Brain microvascular endothelial cell (primary cell): ENCODE measurements around the gene COL9A3.

ENCODE experiments used
- DNase-seq: peaks from one replicate; pipeline ENCODE4 v3.0.0-alpha.2; 2020
- H3K27ac ChIP-seq: fragments of 250-450 bp; sonication (Bioruptor Pico); 2 replicates; pipeline ENCODE4 v1.5.1; 2020; ENCODE audit warnings: mild to moderate bottlenecking, moderate library complexity
- H3K27me3 ChIP-seq: fragments of 250-450 bp; sonication (Bioruptor Pico); replicated peaks from 2 replicates; pipeline ENCODE4 v1.5.1; 2020; ENCODE audit warnings: mild to moderate bottlenecking
- H3K36me3 ChIP-seq: fragments of 250-450 bp; sonication (Bioruptor Pico); replicated peaks from 2 replicates; pipeline ENCODE4 v1.5.1; 2020; ENCODE audit warnings: mild to moderate bottlenecking
- H3K4me3 ChIP-seq: 2 replicates; pipeline ENCODE4 v1.5.1; 2011; ENCODE audit warnings: low read depth, mild to moderate bottlenecking, control low read depth, low read length, moderate library complexity
- CTCF ChIP-seq: IDR thresholded peaks from 2 replicates; pipeline ENCODE4 v1.5.1; 2011; ENCODE audit warnings: low read depth, mild to moderate bottlenecking, moderate library complexity, low read length, control low read depth, inconsistent platforms; ENCODE audit errors: missing control alignments
- in situ Hi-C: cut with HindIII; loops from 2 replicates; pipeline ENCODE4 v1.10.0; 2017; ENCODE audit warnings: low sequenced_read_pairs, low pct_ligation_motif_present

The COL9A3 gene

DNA sequence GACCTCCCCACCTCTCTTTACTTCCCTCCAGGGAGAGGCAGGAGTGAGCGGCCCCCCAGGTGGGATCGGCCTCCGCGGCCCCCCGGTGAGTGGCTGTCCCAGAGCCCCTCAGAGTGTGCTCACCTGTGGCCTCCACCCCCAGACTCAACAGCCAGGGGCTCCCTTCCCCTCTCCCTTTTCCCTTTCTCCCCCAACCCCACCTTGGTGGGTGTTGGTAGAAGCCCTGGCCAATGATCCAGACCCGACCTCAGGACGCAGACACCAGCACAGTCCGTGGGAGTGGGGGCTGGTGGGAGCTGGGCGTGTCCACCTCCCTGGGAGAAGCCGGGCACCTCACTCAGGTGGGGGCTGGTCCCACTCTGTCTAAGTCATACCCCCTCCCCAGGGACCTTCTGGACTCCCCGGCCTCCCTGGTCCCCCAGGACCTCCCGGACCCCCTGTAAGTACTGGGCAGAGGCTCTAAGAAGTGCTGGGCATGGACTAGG lies 4.9 kb downstream of the COL9A3 start:
- Histone ChIP-seq H3K27ac (no peak overlapping the region), H3K4me3 (no peak overlapping the region), H3K27me3 (peaks cover 9% of the 10 kb centered on the region), H3K36me3 (no peaks in the 10 kb centered on the region)
- no peak for TF ChIP-seq CTCF
- in situ Hi-C loops, result no loop called here
- no peak for DNase-seq

DNA sequence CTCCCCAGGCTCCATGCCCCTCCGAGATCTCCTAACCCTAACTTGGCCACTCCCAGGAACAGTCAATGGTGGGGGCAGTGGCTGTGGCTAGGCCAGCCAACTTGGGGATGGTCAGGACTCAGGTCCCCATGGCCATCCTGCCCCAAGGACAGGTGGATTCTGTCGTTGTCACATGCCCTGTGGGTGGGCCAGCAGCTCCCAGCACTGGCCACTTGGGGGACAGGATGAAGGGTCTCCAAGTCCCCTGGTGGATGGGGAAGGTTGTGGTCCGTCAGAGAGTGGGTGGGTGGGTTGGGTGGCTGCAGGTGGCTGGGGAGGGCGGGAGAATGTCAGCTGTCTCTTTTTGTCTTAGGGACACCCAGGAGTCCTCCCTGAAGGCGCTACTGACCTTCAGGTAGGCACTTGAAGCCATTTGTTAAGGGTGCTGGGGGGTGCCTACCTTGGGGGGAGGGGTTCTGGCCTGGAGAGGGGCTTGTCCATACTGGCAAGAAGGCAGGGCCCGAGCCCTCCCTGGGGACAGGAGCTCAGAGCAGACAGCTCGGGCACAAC lies 5.5 kb downstream of the COL9A3 start:
- TF ChIP-seq CTCF, result no peak
- in situ Hi-C loops, result no loop called here
- Histone ChIP-seq H3K27ac (no peak overlapping the region), H3K36me3 (no peaks in the 10 kb centered on the region), H3K27me3 (peaks cover 5% of the 10 kb centered on the region), H3K4me3 (no peak overlapping the region)
- DNase-seq, result no peak

- in situ Hi-C loops, result no loop called here
- DNase-seq, result no peak
- Histone ChIP-seq H3K27ac (no peak overlapping the region), H3K27me3 (no peaks in the 10 kb centered on the region), H3K4me3 (no peak overlapping the region), H3K36me3 (no peaks in the 10 kb centered on the region)
- peak; percentile 52 for TF ChIP-seq CTCF
Measured at GRCh38 chr20:62822788-62823651, 6.2 kb downstream of the COL9A3 start.

- Histone ChIP-seq H3K27me3 (no peaks in the 10 kb centered on the region), H3K4me3 (no peak overlapping the region), H3K27ac (no peak overlapping the region), H3K36me3 (no peaks in the 10 kb centered on the region)
- TF ChIP-seq CTCF, result no peak
- DNase-seq, result no peak
- in situ Hi-C loops, result no loop called here
Measured at GRCh38 chr20:62823688-62824475, 7.0 kb downstream of the COL9A3 start.

DNA sequence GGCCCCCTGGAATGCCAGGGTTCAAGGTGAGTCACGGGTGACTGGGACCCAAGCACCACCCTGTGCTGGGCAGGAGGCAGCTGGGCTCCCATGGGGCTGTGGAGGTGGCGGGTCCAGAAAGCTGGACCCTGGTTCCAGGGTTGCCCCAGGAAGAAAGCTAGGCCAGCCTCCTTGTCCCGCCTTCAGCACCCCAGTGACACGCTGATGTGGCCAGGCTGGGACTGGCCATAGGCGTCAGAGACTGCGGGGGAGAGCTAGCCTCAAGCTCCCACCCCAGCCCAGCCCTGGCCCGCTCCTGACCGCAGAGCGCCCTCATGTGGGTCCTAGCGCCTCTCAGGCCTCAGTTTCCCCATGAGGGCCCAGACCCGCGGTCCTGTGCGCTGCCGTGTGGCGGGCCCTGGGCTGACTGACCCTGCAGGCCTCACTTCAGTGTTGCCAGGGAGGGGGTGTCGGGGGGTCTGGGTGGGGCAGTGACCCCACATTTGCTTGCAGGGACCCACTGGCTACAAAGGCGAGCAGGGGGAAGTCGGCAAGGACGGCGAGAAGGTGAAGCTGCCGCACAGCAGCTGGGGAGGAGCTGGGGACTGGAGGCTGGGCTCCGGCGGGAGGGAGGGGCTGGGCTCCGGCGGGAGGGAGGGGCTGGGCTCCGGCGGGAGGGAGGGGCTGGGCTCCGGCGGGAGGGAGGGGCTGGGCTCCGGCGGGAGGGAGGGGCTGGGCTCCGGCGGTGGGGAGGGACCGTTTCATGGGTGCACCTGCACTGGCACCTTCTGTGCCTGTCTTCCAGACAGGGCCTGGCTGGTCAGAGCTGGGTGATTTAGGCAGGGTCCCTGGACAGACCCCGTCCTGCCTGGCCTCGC lies 7.9 kb downstream of the COL9A3 start:
- H3K36me3 ChIP-seq, result no peaks in the 10 kb centered on the region
- in situ Hi-C loops, result no loop called here
- no peak overlapping the region for H3K4me3 ChIP-seq
- TF ChIP-seq CTCF, result no peak
- H3K27me3 ChIP-seq, result no peaks in the 10 kb centered on the region
- DNase-seq, result no peak
- no peak overlapping the region for H3K27ac ChIP-seq
